PC-3 (cell line): ENCODE data around the gene AOAH. TPM values are rescaled to one million over a fixed set of nuclear protein-coding genes. Genes with fewer than 3 reads are reported as not detected.
A peak's percentile ranks its signal among the peaks of the same experiment; 100 is the strongest.

Source experiments
- ATAC-seq: fragments of 200-7000 bp; cut with Tn5 transposase; 2 replicates; pipeline ENCODE4 v1.9.1; 2020; ENCODE audit warnings: mild to moderate bottlenecking, moderate library complexity
- BruUV-seq: library from RNA; stranded (reverse); fragments of 400-500 nt; replicated peaks from 2 replicates; lab custom pipeline; 2021; lab: Mats Ljungman, UMichigan
- CTCF ChIA-PET: fragments of 300-600 bp; sonication (Branson Sonifier 250); formaldehyde crosslinking; loops from one replicate; lab custom pipeline; 2022; ENCODE audit warnings: antibody characterized with exemption; lab: Charles Lee
- POLR2A ChIA-PET: fragments of 300-600 bp; sonication (Branson Sonifier 250); formaldehyde crosslinking; loops from one replicate; lab custom pipeline; 2022; ENCODE audit warnings: antibody characterized with exemption; ENCODE audit not compliant: unreplicated experiment; lab: Charles Lee
- DNase-seq: peaks from one replicate; pipeline ENCODE4 v3.0.0-alpha.2; 2015
- H2AFZ ChIP-seq: fragments of 300-600 bp; sonication (generic); 2 replicates; pipeline ENCODE4 v1.6.0; 2016; ENCODE audit warnings: antibody characterized with exemption, low read length
- H3F3A ChIP-seq: fragments of 300-600 bp; sonication (generic); one replicate; pipeline ENCODE4 v1.6.0; 2017; ENCODE audit warnings: antibody characterized with exemption, low read length, control low read depth, mild to moderate bottlenecking; ENCODE audit not compliant: unreplicated experiment
- H3K27ac ChIP-seq: fragments of 300-600 bp; sonication (generic); 2 replicates; pipeline ENCODE4 v1.5.1; 2016; ENCODE audit warnings: mild to moderate bottlenecking, low read length
- H3K27me3 ChIP-seq: fragments of 300-600 bp; sonication (generic); 2 replicates; pipeline ENCODE4 v1.6.1; 2016; ENCODE audit warnings: low read length, mixed read lengths
- H3K36me3 ChIP-seq: fragments of 300-600 bp; sonication (generic); 2 replicates; pipeline ENCODE4 v1.6.1; 2016; ENCODE audit warnings: low read depth, mixed run types, low read length, mixed read lengths
- H3K4me1 ChIP-seq: fragments of 300-600 bp; sonication (generic); 2 replicates; pipeline ENCODE4 v1.5.1; 2016; ENCODE audit warnings: low read length; ENCODE audit not compliant: insufficient read depth
- H3K4me2 ChIP-seq: fragments of 300-600 bp; sonication (generic); 2 replicates; pipeline ENCODE4 v1.6.0; 2016; ENCODE audit warnings: low read length
- H3K4me3 ChIP-seq: fragments of 300-600 bp; sonication (generic); 2 replicates; pipeline ENCODE4 v1.5.1; 2016; ENCODE audit warnings: mild to moderate bottlenecking, low read length, mixed read lengths
- H3K79me2 ChIP-seq: fragments of 300-600 bp; sonication (generic); 2 replicates; pipeline ENCODE4 v1.6.1; 2017; ENCODE audit warnings: low read length, mixed read lengths
- H3K9ac ChIP-seq: fragments of 300-600 bp; sonication (generic); 2 replicates; pipeline ENCODE4 v1.6.0; 2016; ENCODE audit warnings: mild to moderate bottlenecking, low read length
- H3K9me2 ChIP-seq: fragments of 300-600 bp; sonication (generic); replicated peaks from 2 replicates; pipeline ENCODE4 v1.6.1; 2016; ENCODE audit warnings: mixed run types, low read length, mixed read lengths
- H3K9me3 ChIP-seq: fragments of 300-600 bp; sonication (generic); 2 replicates; pipeline ENCODE4 v1.6.1; 2016; ENCODE audit warnings: low read length, mixed read lengths
- H4K20me1 ChIP-seq: fragments of 300-600 bp; sonication (generic); 2 replicates; pipeline ENCODE4 v1.6.1; 2016; ENCODE audit warnings: low read length, mixed read lengths
- CTCF ChIP-seq: fragments of 300-600 bp; sonication (generic); conservative IDR thresholded peaks from 2 replicates; pipeline ENCODE4 v1.5.1; 2017; ENCODE audit warnings: antibody characterized with exemption, low read depth, mild to moderate bottlenecking, low read length
- EZH2 ChIP-seq: fragments of 300-600 bp; sonication (generic); IDR thresholded peaks from one replicate; pipeline ENCODE4 v1.6.1; 2017; ENCODE audit warnings: antibody characterized with exemption, mild to moderate bottlenecking, low read length; ENCODE audit not compliant: unreplicated experiment
- EZH2phosphoT487 ChIP-seq: fragments of 300-600 bp; sonication (generic); IDR thresholded peaks from 2 replicates; pipeline ENCODE4 v1.6.1; 2018; ENCODE audit warnings: mild to moderate bottlenecking, antibody characterized with exemption, low read length, borderline replicate concordance
- intact Hi-C: fragments of 100-400 bp; cut with micrococcal nuclease; formaldehyde crosslinking; loops from 2 replicates; pipeline ENCODE4 v1.9.0; 2023
- total RNA-seq: library from RNA; depleted of rRNA; stranded (reverse); fragments of >200 nt; gene quantifications from 2 replicates; pipeline ENCODE4 v1.2.3, GENCODE V29; 2014

Gene AOAH
- total RNA-seq, 1 experiment from 2014 or later, result not detected

GRCh38 chr7:36671432-36671829, 52.9 kb downstream of the AOAH start:
- DNase-seq (no peak), ATAC-seq (no peak)
- H3F3A ChIP-seq, result no peaks in the 10 kb centered on the region
- intact Hi-C loops, result loop anchor here (1.0 to 10.0 kb wide), 2 partner anchors 184 to 513 kb away; no protein-coding TSS in a partner anchor
- no peaks in the 10 kb centered on the region for H3K9me3 ChIP-seq
- H3K9ac ChIP-seq, result no peak overlapping the region
- no peaks in the 10 kb centered on the region for H3K9me2 ChIP-seq
- H3K4me2 ChIP-seq, result no peak overlapping the region
- ChIA-PET POLR2A (no interaction called here), CTCF (interaction anchor here (1.1 to 2.3 kb wide), 2 partner anchors 40 to 184 kb away, joined by 5 read pairs; no protein-coding TSS in a partner anchor)
- no peaks in the 10 kb centered on the region for H4K20me1 ChIP-seq
- H3K27me3 ChIP-seq, result peaks cover 21% of the 10 kb centered on the region; the same call in 1 of the 2 replicates
- no peak overlapping the region for H3K4me3 ChIP-seq
- no peaks in the 10 kb centered on the region for H3K36me3 ChIP-seq
- no peak for TF ChIP-seq CTCF
- no peak for TF ChIP-seq EZH2phosphoT487
- TF ChIP-seq EZH2, result no peak
- no TSS peak for BruUV-seq
- H3K79me2 ChIP-seq, result no peaks in the 10 kb centered on the region
- no peaks in the 10 kb centered on the region for H3K4me1 ChIP-seq
- H2AFZ ChIP-seq, result no peak overlapping the region
- no peak overlapping the region for H3K27ac ChIP-seq

- H3K4me3 ChIP-seq, result no peak overlapping the region
- H2AFZ ChIP-seq, result no peak overlapping the region
- TF ChIP-seq EZH2, result no peak
- no peak for TF ChIP-seq EZH2phosphoT487
- TF ChIP-seq CTCF, result peak; percentile 85
- ATAC-seq, result peak; percentile 78
- no peak overlapping the region for H3K4me2 ChIP-seq
- no TSS peak for BruUV-seq
- POLR2A ChIA-PET, result no interaction called here
- no peaks in the 10 kb centered on the region for H3K4me1 ChIP-seq
- no peak overlapping the region for H3K27ac ChIP-seq
- H3K79me2 ChIP-seq, result no peaks in the 10 kb centered on the region
- CTCF ChIA-PET, result interaction anchor here (0.7 to 2.3 kb wide), 4 partner anchors 39 to 456 kb away, joined by 3 to 5 read pairs (median 4); no protein-coding TSS in a partner anchor
- H3K36me3 ChIP-seq, result no peaks in the 10 kb centered on the region
- H3F3A ChIP-seq, result no peaks in the 10 kb centered on the region
- H3K9ac ChIP-seq, result no peak overlapping the region
- intact Hi-C loops, result loop anchor here (1.0 to 10.0 kb wide), 3 partner anchors 184 to 514 kb away; no protein-coding TSS in a partner anchor
- peaks cover 15% of the 10 kb centered on the region; the same call in 1 of the 2 replicates for H3K27me3 ChIP-seq
- DNase-seq, result peak; percentile 82
- H3K9me3 ChIP-seq, result no peaks in the 10 kb centered on the region
- H3K9me2 ChIP-seq, result no peaks in the 10 kb centered on the region
- no peaks in the 10 kb centered on the region for H4K20me1 ChIP-seq
These were observed 53.5 kb downstream of the AOAH start for GRCh38 chr7:36670585-36671431.

GRCh38 chr7:36668750-36669149, 55.5 kb downstream of the AOAH start:
- no TSS peak for BruUV-seq
- H2AFZ ChIP-seq, result no peak overlapping the region
- H3K4me1 ChIP-seq, result no peaks in the 10 kb centered on the region
- H3K27me3 ChIP-seq, result no peaks in the 10 kb centered on the region
- ATAC-seq (no peak), DNase-seq (no peak)
- H3K27ac ChIP-seq, result no peak overlapping the region
- intact Hi-C loops, result no loop called here
- TF ChIP-seq EZH2 (no peak), CTCF (no peak), EZH2phosphoT487 (no peak)
- no peak overlapping the region for H3K9ac ChIP-seq
- no peaks in the 10 kb centered on the region for H4K20me1 ChIP-seq
- POLR2A ChIA-PET, result no interaction called here
- H3K9me3 ChIP-seq, result no peaks in the 10 kb centered on the region
- H3K9me2 ChIP-seq, result no peaks in the 10 kb centered on the region
- H3F3A ChIP-seq, result no peaks in the 10 kb centered on the region
- H3K36me3 ChIP-seq, result no peaks in the 10 kb centered on the region
- H3K79me2 ChIP-seq, result no peaks in the 10 kb centered on the region
- no peak overlapping the region for H3K4me2 ChIP-seq
- no peak overlapping the region for H3K4me3 ChIP-seq
- CTCF ChIA-PET, result no interaction called here
